GM23248 (cell line): ENCODE measurements around the gene JMJD6.

ENCODE experiments used
- EZH2 ChIP-seq: fragments of 200-600 bp; sonication (generic); IDR thresholded peaks from 2 replicates; pipeline ENCODE4 v1.6.1; 2018; ENCODE audit warnings: antibody characterized with exemption, mild to moderate bottlenecking; ENCODE audit not compliant: insufficient read depth, poor library complexity, severe bottlenecking
- EZH2phosphoT487 ChIP-seq: fragments of 200-600 bp; sonication (generic); IDR thresholded peaks from 2 replicates; pipeline ENCODE4 v1.6.1; 2018; ENCODE audit warnings: antibody characterized with exemption, moderate library complexity, mild to moderate bottlenecking, low read depth; ENCODE audit not compliant: insufficient read depth

DNA sequence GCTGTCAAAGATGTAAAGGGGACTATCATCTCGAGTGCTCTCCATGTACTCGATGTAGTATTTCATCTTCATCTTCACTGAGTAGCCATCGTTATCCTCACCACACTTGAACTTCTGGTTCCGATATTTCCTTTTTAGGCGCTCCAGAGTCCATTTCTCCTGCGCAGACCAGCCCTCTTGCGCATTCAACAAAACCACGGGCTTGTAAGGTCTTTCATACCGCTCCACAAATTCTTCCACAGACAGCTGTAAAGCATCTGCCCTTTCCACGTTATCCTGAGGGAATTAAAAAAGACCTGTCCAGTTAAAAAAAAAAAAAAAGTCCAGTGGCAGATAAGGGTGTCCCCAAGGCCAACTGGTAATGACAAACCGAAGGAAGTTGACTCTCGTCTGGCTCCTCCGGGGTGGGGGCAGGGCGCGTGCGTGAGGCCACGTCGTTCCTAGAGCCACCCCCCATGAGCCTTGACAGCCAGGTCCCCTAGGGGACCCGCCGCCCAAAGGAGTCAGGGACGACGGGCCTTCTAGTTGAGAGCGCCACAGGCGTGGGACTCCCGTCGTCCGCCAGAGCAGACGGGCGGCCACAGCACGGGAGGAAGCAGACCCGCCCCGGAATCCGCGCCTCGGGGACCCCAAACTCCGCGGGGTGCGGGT lies 701 bp downstream of the JMJD6 start:
- TF ChIP-seq EZH2 (no peak), EZH2phosphoT487 (no peak)
